Measurements from ENCODE around the gene MYEOV. TPM values are rescaled to one million over a fixed set of nuclear protein-coding genes. Genes with fewer than 3 reads are reported as not detected.

Gene MYEOV
- total and polyA plus RNA-seq, 9 of the 15 experiments (the other 6 are each of a cell fraction or from before 2014, with no cell fraction given): 10.2 to 133 (median 32.2) TPM

GRCh38 chr11:69301455-69302401, 7.8 kb downstream of the MYEOV start (continued):
- TF ChIP-seq, protein P1, sequence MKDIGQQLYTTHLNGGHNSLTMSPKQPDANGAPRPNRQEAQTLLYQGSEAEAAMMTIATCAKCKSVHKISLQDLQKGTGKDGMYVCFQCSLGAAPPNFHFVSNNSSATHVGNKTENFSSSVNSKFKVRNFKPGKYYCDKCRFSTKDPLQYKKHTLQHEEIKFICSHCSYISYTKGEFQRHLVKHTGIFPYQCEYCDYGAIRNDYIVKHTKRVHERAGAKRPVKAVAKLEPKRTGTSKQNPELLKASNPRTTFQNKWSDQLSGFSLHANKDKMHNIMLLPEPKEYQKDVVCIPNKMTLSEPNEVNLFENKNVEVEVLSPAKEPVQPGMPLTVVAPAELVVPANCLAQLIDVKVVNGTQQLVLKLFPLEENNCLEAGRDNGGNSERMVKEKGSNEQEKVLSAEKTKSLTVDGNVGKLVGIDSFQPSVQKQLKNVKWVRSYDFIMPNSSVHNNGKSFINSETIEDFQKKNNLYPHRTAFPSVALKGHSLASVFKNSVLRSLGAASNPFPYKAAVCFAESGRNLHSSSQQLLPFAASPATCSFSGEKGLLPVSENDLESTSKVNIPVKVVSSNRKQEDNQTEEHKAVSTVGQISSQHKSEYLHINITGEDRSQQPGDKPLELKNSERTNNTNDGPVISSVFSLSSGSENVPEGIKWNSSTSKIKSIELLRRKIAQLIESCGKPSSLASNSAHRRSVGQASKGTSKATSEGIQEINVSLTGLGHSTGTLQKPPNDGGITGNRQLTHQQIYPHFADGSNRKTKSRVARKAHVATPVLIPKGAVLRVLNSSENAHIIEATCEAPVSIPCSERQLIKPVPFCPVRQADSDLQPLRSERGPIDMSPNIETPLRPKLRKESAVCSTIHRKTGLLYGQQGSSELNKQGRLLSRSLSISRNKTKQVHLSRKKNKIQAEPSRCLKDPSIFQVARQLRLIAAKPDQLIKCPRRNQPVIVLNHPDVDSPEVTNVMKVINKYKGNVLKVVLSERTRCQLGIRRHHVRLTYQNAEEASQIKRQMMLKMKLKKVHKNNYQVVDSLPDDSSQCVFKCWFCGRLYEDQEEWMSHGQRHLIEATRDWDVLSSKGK (CRISPR knock-in tag; IDR thresholded peaks at IDR 0.05): no peak
- TF ChIP-seq ZBTB9 (CRISPR knock-in tag; IDR thresholded peaks at IDR 0.05): no peak
- TF ChIP-seq HEY1 (CRISPR knock-in tag; IDR thresholded peaks at IDR 0.05; ENCODE audit: borderline replicate concordance): no peak
- peak; percentile 45; the same call in 1 of the 2 replicates for TF ChIP-seq BACH1 (tag; IDR thresholded peaks at IDR 0.05)
- TF ChIP-seq ZNF644 (tag; IDR thresholded peaks at IDR 0.05; ENCODE audit: low read depth): no peak
- no peak for TF ChIP-seq KDM4B (IDR thresholded peaks at IDR 0.05; ENCODE audit: borderline replicate concordance in 2 of 2, low read depth in 1 of 2)
- peak; percentile 78 for TF ChIP-seq ZNF24 (IDR thresholded peaks at IDR 0.05)
- no peak for TF ChIP-seq NUFIP1 (IDR thresholded peaks at IDR 0.05; ENCODE audit: partially characterized antibody)
- TF ChIP-seq ZFPM2 (CRISPR knock-in tag; IDR thresholded peaks at IDR 0.05): no peak
- TF ChIP-seq SRF (CRISPR knock-in tag; IDR thresholded peaks at IDR 0.05): no peak
- TF ChIP-seq NFE2 (IDR thresholded peaks at IDR 0.05; ENCODE audit: low read depth): peak; percentile 85
- TF ChIP-seq HDAC2 (IDR thresholded peaks at IDR 0.05): no peak
- TF ChIP-seq ETV6 (IDR thresholded peaks at IDR 0.05; ENCODE audit: borderline replicate concordance in 1 of 2, low read depth in 2 of 2, low read length in 1 of 2): no peak
- no peak for TF ChIP-seq ETV6 (CRISPR knock-in tag; IDR thresholded peaks at IDR 0.05; ENCODE audit: borderline replicate concordance)
- TF ChIP-seq FOXJ2 (tag; IDR thresholded peaks at IDR 0.05): no peak
- TF ChIP-seq HOXB6 (CRISPR knock-in tag; IDR thresholded peaks at IDR 0.05; ENCODE audit: borderline replicate concordance): no peak
- TF ChIP-seq PRPF4 (IDR thresholded peaks at IDR 0.05; ENCODE audit: insufficient read depth, low read depth, low read length, poor library complexity, severe bottlenecking): no peak
- TF ChIP-seq, protein P2, sequence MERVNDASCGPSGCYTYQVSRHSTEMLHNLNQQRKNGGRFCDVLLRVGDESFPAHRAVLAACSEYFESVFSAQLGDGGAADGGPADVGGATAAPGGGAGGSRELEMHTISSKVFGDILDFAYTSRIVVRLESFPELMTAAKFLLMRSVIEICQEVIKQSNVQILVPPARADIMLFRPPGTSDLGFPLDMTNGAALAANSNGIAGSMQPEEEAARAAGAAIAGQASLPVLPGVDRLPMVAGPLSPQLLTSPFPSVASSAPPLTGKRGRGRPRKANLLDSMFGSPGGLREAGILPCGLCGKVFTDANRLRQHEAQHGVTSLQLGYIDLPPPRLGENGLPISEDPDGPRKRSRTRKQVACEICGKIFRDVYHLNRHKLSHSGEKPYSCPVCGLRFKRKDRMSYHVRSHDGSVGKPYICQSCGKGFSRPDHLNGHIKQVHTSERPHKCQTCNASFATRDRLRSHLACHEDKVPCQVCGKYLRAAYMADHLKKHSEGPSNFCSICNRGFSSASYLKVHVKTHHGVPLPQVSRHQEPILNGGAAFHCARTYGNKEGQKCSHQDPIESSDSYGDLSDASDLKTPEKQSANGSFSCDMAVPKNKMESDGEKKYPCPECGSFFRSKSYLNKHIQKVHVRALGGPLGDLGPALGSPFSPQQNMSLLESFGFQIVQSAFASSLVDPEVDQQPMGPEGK (CRISPR knock-in tag; IDR thresholded peaks at IDR 0.05; ENCODE audit: borderline replicate concordance): no peak
- TF ChIP-seq RBM39 (optimal IDR thresholded peaks at IDR 0.05; ENCODE audit: low read depth, low read length): no peak
- TF ChIP-seq SIN3A (IDR thresholded peaks at IDR 0.05; ENCODE audit: borderline replicate concordance in 2 of 2, control insufficient read depth in 1 of 2, low read depth in 2 of 2, low read length in 2 of 2): no peak

Measured in K562 (cell line).